Astrocyte of the spinal cord (primary cell): ENCODE data around the gene FAM151A.
"Not testable (repeated sequence)": the region's sequence is repeated elsewhere in the genome, so short reads cannot be mapped to it uniquely, and the experiment has no call there.

ENCODE experiments used
- DNase-seq: peaks from one replicate; pipeline ENCODE4 v3.0.0; 2011; ENCODE audit warnings: low read depth, low spot score
- H3K4me3 ChIP-seq: 2 replicates; pipeline ENCODE4 v1.5.1; 2011; ENCODE audit warnings: low read depth, mild to moderate bottlenecking, low read length, moderate library complexity
- CTCF ChIP-seq: IDR thresholded peaks from 2 replicates; pipeline ENCODE4 v1.5.1; 2012; ENCODE audit warnings: low read depth, mild to moderate bottlenecking, low read length, inconsistent platforms
- in situ Hi-C: cut with HindIII; loops from 2 replicates; pipeline ENCODE4 v1.10.0; 2017; ENCODE audit warnings: low sequenced_read_pairs

Gene FAM151A

GRCh38 chr1:54640361-54640760, 17.0 kb upstream of the FAM151A start:
- no peak for DNase-seq
- TF ChIP-seq CTCF = no peak
- in situ Hi-C loops = no loop called here
- H3K4me3 ChIP-seq = no peak overlapping the region

- in situ Hi-C loops, H3K4me3 ChIP-seq, DNase-seq: not testable (repeated sequence)
Measured at GRCh38 chr1:54636461-54637446, 13.4 kb upstream of the FAM151A start.

GRCh38 chr1:54635804-54636203, 12.5 kb upstream of the FAM151A start:
- DNase-seq, H3K4me3 ChIP-seq, in situ Hi-C loops: not testable (repeated sequence)

GRCh38 chr1:54627196-54627595, 3.9 kb upstream of the FAM151A start:
- DNase-seq = no peak

GRCh38 chr1:54624466-54625464, 1.4 kb upstream of the FAM151A start:
- no peak for DNase-seq
- H3K4me3 ChIP-seq = no peak overlapping the region
- in situ Hi-C loops = no loop called here
- TF ChIP-seq CTCF = no peak

More at GRCh38 chr1:54627196-54627595, 3.9 kb upstream of the FAM151A start:
- no peak overlapping the region for H3K4me3 ChIP-seq
- in situ Hi-C loops = no loop called here
- no peak for TF ChIP-seq CTCF

- in situ Hi-C loops = no loop called here
- DNase-seq = no peak
- no peak overlapping the region for H3K4me3 ChIP-seq
- no peak for TF ChIP-seq CTCF
Measured at GRCh38 chr1:54619749-54620148, 3.6 kb downstream of the FAM151A start.

GRCh38 chr1:54615531-54616279, 7.6 kb downstream of the FAM151A start:
- no peak overlapping the region for H3K4me3 ChIP-seq
- TF ChIP-seq CTCF = no peak
- no peak for DNase-seq
- in situ Hi-C loops = no loop called here
